Sigmoid colon (tissue), 4 donors: ENCODE data around the gene MROH2A.

Experiments used
- EP300 ChIP-seq, 4 donors: sonication (generic); formaldehyde crosslinking; IDR thresholded peaks; one replicate each; pipeline ENCODE4 v1.6.1; 2017; ENCODE audit warnings: antibody characterized with exemption in 4 of 4
- POLR2A ChIP-seq, 2 donors: fragments of 450-650 bp; IDR thresholded peaks; one replicate each; pipeline ENCODE4 v1.6.1; 2016; ENCODE audit warnings: antibody characterized with exemption in 2 of 2, mild to moderate bottlenecking in 2 of 2, moderate library complexity in 2 of 2
- POLR2AphosphoS5 ChIP-seq, 4 donors: sonication (generic); formaldehyde crosslinking; IDR thresholded peaks; one replicate each; pipeline ENCODE4 v1.6.1; 2017; ENCODE audit warnings: antibody characterized with exemption in 4 of 4
- TF ChIP-seq, protein P1 (sequence below), 4 experiments: fragments of 450-650 bp in 3 of 4; fragments of 200-600 bp in 1 of 4; IDR thresholded peaks; one replicate each; pipeline ENCODE4 v1.5.1; 2016 to 2019; ENCODE audit warnings: antibody characterized with exemption in 4 of 4, mild to moderate bottlenecking in 3 of 4, moderate library complexity in 2 of 4

DNA sequence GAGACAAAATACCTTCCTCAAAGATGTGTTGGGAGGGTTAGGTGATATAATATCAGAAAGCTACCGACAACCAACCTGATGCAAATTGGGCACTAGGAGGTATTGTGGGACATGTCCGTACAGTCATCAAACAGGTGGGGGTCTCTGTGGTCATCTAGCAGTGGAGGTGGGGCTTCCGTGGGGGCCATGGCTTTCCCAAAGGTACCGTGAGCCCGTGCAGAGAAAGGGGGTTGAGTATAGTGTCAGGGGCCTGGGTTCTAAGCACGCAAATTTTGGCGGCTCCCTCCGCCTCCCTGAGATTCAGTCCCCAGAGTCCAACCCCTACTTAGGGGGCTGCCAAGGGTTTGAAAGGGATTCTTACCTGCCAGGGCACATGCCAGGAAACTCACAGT is 43.6 kb downstream of the MROH2A start:
- TF ChIP-seq EP300 (IDR thresholded peaks at IDR 0.05) (no peak), POLR2A (IDR thresholded peaks at IDR 0.05) (no peak), POLR2AphosphoS5 (IDR thresholded peaks at IDR 0.05) (no peak)
- TF ChIP-seq, protein P1, sequence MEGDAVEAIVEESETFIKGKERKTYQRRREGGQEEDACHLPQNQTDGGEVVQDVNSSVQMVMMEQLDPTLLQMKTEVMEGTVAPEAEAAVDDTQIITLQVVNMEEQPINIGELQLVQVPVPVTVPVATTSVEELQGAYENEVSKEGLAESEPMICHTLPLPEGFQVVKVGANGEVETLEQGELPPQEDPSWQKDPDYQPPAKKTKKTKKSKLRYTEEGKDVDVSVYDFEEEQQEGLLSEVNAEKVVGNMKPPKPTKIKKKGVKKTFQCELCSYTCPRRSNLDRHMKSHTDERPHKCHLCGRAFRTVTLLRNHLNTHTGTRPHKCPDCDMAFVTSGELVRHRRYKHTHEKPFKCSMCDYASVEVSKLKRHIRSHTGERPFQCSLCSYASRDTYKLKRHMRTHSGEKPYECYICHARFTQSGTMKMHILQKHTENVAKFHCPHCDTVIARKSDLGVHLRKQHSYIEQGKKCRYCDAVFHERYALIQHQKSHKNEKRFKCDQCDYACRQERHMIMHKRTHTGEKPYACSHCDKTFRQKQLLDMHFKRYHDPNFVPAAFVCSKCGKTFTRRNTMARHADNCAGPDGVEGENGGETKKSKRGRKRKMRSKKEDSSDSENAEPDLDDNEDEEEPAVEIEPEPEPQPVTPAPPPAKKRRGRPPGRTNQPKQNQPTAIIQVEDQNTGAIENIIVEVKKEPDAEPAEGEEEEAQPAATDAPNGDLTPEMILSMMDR (IDR thresholded peaks at IDR 0.05), result no peak
